Mammary epithelial cell (primary cell): ENCODE results near the gene ARMH2.

Experiments used
- CTCF ChIP-seq, 2 donors: IDR thresholded peaks in 1 of 2; conservative IDR thresholded peaks in 1 of 2; 2 replicates each; pipeline ENCODE4 v1.5.1; 2011 to 2012; ENCODE audit warnings: inconsistent platforms in 2 of 2, low read length in 2 of 2, mild to moderate bottlenecking in 2 of 2, control low read depth in 1 of 2, low read depth in 1 of 2; ENCODE audit not compliant: insufficient read depth in 1 of 2; ENCODE audit errors: extremely low read depth in 1 of 2
- EZH2 ChIP-seq: IDR thresholded peaks from 2 replicates; pipeline ENCODE4 v1.6.1; 2012; ENCODE audit warnings: low read length, inconsistent platforms, borderline replicate concordance

- TF ChIP-seq CTCF (conservative IDR thresholded peaks at IDR 0.05 in 1 of 2, IDR thresholded peaks at IDR 0.05 in 1 of 2; ENCODE audit: extremely low read depth in 1 of 2, insufficient read depth in 1 of 2, low read depth in 1 of 2, low read length in 2 of 2) = no peak
- no peak for TF ChIP-seq EZH2
Observed at GRCh38 chr6:24818346-24818745, 19.6 kb upstream of the ARMH2 start.
